Lower lobe of right lung (tissue), 2 donors: Measurements from ENCODE around the gene GGT6. TPM values are rescaled to one million over a fixed set of nuclear protein-coding genes. Genes with fewer than 3 reads are reported as not detected.

Experiments used
- ATAC-seq, 2 donors: fragments of 200-7000 bp; cut with Tn5 transposase; one replicate each; pipeline ENCODE4 v1.9.1; 2020 to 2022; ENCODE audit warnings: mild to moderate bottlenecking in 2 of 2, moderate library complexity in 2 of 2
- DNase-seq: peaks from one replicate; pipeline ENCODE4 v3.0.0-alpha.2; 2020
- H3K27ac ChIP-seq: fragments of 200-600 bp; one replicate; pipeline ENCODE4 v1.8.0; 2022
- H3K27me3 ChIP-seq: fragments of 200-600 bp; one replicate; pipeline ENCODE4 v1.8.0; 2022; ENCODE audit warnings: low read depth
- H3K36me3 ChIP-seq: fragments of 200-600 bp; one replicate; pipeline ENCODE4 v1.8.0; 2022; ENCODE audit warnings: mild to moderate bottlenecking
- H3K4me1 ChIP-seq: fragments of 200-600 bp; one replicate; pipeline ENCODE4 v1.8.0; 2022
- H3K4me3 ChIP-seq: fragments of 200-600 bp; one replicate; pipeline ENCODE4 v1.8.0; 2022; ENCODE audit warnings: mild to moderate bottlenecking
- H3K9me3 ChIP-seq: fragments of 200-600 bp; one replicate; pipeline ENCODE4 v1.8.0; 2022
- intact Hi-C: fragments of 100-400 bp; cut with DNase I; formaldehyde crosslinking; loops from one replicate; pipeline ENCODE4 v1.11.0; 2022
- total RNA-seq: library from RNA; stranded (reverse); fragmentation: NEBNext Ultra II Directional; extraction: Animal tissue kit (Norgen Biotek cat#: 25700); gene quantifications from one replicate; pipeline ENCODE4 v1.2.1, GENCODE V29; 2021
- TF ChIP-seq, protein P1 (sequence below): fragments of 200-600 bp; IDR thresholded peaks from one replicate; pipeline ENCODE4 v1.8.0; 2022; ENCODE audit warnings: antibody characterized with exemption, mild to moderate bottlenecking
- donor health status: DM: no; HTN: yes; CAD: no; lungs with severe emphysema.

Gene GGT6
- total RNA-seq, 1 donor from 2014 or later = 3.7 TPM

DNA sequence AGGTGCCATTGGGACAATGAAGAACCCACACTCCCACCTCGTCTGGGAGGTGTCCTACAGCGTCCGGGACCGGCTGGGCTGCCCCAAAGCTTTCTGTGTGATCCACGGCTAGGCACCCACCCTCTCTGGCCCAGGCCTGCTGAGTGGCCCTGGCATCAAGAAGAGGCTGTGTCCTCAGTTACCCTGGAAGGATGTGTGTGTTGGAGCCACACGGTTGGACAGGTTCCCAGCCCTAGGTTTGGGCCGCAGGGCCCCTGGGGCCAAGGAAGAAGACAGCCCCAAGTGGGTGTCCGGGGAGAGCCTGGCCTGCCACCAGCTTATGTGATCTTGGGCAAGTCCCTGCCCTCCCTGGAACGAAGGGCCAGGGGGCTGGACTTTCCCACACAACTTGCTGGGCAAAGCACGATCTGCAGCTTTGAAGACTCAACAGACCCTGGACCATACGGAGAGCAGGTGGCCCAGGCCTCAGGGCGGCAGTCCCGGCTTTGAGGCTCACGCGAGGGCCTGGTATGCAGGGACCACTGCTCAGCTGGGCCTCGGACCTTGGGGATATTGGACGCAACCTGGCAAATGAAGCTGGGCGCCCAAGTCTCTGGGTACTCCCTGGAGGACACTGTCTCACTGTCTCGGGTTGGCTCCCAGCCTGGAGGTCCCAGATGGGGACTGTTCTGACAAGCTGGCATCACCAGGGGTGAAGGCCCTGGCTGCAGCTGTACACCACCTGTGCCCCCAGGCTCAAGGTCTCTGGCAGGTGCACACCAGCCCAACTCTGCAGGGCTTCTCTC is 22.7 kb downstream of the GGT6 start:
- DNase-seq = no peak
- H3K27ac ChIP-seq = peak overlapping the region; percentile 77

DNA sequence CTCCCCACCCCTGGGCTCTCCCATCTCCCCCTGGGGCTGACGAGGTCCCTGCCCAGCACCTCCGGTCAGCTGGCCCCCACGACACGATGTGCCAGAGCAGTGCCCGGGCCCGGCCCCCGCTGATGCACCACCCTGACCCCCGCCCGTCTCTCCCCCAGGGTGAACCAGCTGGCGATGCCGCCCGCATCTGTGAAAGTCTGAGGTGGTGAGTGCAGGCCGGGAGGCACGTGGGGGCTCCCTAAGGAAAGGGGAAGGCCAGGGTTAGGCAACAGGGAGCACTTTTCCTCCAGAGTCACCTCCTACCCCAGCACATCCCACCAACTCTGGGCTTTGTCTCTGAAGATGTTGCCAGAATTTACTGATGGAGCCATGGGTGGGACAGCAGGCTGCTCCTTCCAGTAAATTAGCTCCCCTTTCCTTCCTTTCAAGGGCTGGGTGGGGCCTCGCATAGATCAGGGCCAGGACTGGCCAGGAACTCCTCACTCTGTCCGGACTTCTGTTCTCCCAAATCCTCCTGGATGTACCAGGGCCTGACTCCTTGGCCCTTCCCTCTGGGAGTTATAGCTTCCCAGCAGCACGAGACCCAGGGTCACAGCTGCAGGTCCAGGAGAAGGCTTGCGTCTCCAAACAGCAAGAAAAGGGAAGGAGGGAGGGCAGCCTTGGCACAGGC is 23.5 kb downstream of the GGT6 start:
- H3K27me3 ChIP-seq = no peaks in the 10 kb centered on the region
- ATAC-seq (peak; percentile 12 to 17), DNase-seq (no peak)
- H3K36me3 ChIP-seq = peaks cover 58% of the 10 kb centered on the region
- intact Hi-C loops = no loop called here
- H3K27ac ChIP-seq = peak overlapping the region; percentile 77
- H3K4me1 ChIP-seq = peaks cover 85% of the 10 kb centered on the region
- no peak overlapping the region for H3K4me3 ChIP-seq
- H3K9me3 ChIP-seq = no peaks in the 10 kb centered on the region
- TF ChIP-seq, protein P1, sequence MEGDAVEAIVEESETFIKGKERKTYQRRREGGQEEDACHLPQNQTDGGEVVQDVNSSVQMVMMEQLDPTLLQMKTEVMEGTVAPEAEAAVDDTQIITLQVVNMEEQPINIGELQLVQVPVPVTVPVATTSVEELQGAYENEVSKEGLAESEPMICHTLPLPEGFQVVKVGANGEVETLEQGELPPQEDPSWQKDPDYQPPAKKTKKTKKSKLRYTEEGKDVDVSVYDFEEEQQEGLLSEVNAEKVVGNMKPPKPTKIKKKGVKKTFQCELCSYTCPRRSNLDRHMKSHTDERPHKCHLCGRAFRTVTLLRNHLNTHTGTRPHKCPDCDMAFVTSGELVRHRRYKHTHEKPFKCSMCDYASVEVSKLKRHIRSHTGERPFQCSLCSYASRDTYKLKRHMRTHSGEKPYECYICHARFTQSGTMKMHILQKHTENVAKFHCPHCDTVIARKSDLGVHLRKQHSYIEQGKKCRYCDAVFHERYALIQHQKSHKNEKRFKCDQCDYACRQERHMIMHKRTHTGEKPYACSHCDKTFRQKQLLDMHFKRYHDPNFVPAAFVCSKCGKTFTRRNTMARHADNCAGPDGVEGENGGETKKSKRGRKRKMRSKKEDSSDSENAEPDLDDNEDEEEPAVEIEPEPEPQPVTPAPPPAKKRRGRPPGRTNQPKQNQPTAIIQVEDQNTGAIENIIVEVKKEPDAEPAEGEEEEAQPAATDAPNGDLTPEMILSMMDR = no peak

More for the DNA sequence above, 22.7 kb downstream of the GGT6 start:
- TF ChIP-seq, protein P1 = no peak
- Histone ChIP-seq H3K4me1 (peaks cover 78% of the 10 kb centered on the region), H3K4me3 (no peak overlapping the region), H3K9me3 (no peaks in the 10 kb centered on the region), H3K27me3 (no peaks in the 10 kb centered on the region), H3K36me3 (peaks cover 62% of the 10 kb centered on the region)
- ATAC-seq = no peak
- intact Hi-C loops = no loop called here

DNA sequence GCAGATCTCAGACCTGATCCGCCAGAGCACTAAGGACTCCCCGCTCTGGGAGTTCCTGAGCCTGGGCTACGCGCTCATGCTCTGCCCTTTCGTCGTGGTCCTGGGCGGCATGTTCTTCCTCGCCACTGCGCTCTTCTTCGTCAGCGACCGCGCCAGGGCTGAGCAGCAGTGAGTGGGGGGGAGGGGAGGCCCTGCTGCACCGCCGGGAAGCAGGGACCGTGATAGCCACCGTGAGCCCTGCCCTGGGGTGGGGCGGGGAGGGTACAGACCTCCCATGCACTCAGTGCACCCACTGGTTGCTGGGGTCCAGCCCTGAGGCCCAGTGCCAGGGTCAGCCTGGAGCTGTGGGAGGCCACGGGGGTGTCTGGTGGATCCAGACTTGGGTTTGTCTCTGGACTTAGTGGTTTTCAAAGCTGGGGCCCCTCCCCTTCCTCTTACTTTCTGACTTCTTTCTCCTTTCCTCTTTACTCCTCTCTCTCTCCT is 24.1 kb downstream of the GGT6 start:
- Histone ChIP-seq H3K27me3 (no peaks in the 10 kb centered on the region), H3K9me3 (no peaks in the 10 kb centered on the region), H3K4me3 (no peak overlapping the region), H3K36me3 (peaks cover 52% of the 10 kb centered on the region), H3K4me1 (peaks cover 83% of the 10 kb centered on the region), H3K27ac (peak overlapping the region; percentile 77)
- TF ChIP-seq, protein P1 = no peak
- intact Hi-C loops = no loop called here
- DNase-seq = no peak
- ATAC-seq = no peak

DNA sequence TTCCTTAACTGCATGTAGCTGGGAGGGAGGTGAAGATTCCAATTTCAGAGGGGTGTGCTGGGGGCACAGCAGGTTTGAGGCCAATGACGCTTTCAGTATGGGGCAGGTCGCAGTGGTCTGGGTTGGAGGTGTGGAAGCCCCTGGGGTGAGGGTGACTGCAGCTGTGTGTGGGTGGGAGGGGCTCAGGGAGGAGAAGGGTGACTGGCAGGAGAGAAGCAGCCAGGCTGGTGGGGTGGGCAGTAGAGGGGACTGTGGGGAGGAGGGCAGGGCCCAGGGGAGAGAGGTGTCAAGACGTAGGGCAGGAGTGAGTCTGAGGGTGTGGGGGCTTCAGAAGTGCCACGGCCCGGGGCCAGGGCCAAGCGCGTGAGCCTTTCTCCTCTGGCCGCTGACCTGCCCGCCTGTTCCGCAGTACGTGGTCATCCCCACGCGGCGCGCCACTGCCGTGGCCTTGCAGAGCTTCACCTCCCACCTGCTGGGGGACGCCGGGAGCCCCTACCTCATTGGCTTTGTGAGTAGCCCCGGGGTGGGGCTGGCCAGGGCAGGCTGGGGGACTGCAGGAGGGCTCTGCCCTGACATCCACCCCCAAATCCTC is 24.6 kb downstream of the GGT6 start:
- intact Hi-C loops = no loop called here
- no peak overlapping the region for H3K4me3 ChIP-seq
- peaks cover 47% of the 10 kb centered on the region for H3K36me3 ChIP-seq
- H3K27ac ChIP-seq = peak overlapping the region; percentile 77
- TF ChIP-seq, protein P1 = no peak
- DNase-seq (no peak), ATAC-seq (no peak)
- H3K9me3 ChIP-seq = no peaks in the 10 kb centered on the region
- H3K4me1 ChIP-seq = peaks cover 83% of the 10 kb centered on the region
- H3K27me3 ChIP-seq = no peaks in the 10 kb centered on the region

DNA sequence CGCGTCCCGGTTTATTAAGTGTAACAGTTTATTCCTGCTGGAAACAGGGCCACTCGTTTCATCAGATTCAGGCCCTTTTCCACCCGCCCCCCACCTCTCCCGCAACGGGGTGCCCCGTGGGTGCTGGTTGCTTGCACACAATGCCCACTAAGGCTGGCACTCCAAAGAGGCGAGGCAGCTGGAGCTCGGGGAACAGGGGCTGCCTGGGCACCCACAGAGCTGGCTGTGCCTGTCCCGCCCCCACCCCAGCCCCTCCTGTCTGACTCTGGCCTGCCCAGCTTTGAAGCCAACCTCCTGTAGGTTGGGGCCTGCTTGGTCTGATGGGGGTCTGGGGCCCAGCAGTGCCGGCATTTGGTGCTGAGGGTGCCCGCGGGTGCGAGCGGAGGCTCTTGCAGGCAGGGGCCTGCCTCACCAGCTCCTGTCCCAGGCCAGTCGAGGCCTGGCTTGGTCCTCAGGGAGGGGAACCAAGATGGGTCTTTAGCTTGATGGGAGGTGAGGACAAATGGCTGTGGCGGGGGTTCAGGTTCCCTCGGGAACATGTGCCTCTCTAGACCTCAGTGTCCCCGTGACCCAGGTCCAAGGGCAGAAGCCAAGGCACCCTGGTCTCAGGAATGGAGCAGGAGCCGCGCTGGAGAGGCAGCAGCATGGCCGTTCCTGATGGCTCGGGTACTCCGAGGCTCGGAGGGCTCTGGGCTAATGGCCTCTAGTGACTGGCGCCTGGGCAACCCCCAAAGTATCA is 25.3 kb downstream of the GGT6 start:
- no peaks in the 10 kb centered on the region for H3K9me3 ChIP-seq
- H3K27ac ChIP-seq = peak overlapping the region; percentile 77
- no peaks in the 10 kb centered on the region for H3K27me3 ChIP-seq
- no peak overlapping the region for H3K4me3 ChIP-seq
- ATAC-seq (no peak), DNase-seq (no peak)
- peaks cover 40% of the 10 kb centered on the region for H3K36me3 ChIP-seq
- peaks cover 83% of the 10 kb centered on the region for H3K4me1 ChIP-seq
- TF ChIP-seq, protein P1 = no peak
- intact Hi-C loops = no loop called here
